Ishikawa (cell line): ENCODE measurements around the gene RANBP10.
A peak's percentile ranks its signal among the peaks of the same experiment; 100 is the strongest.

Source experiments
- CEBPB ChIP-seq: IDR thresholded peaks from 2 replicates; pipeline ENCODE4 v1.6.1; 2012
- CREB1 ChIP-seq: IDR thresholded peaks from 2 replicates; pipeline ENCODE4 v1.6.1; 2012; ENCODE audit warnings: low read depth
- EGR1 ChIP-seq: IDR thresholded peaks from 2 replicates; pipeline ENCODE4 v1.6.1; 2012
- EP300 ChIP-seq: IDR thresholded peaks from 2 replicates; pipeline ENCODE4 v1.6.1; 2012; ENCODE audit warnings: borderline replicate concordance
- FOXM1 ChIP-seq: IDR thresholded peaks from 2 replicates; pipeline ENCODE4 v1.6.1; 2012; ENCODE audit warnings: low read depth, borderline replicate concordance
- MAX ChIP-seq: IDR thresholded peaks from 2 replicates; pipeline ENCODE4 v1.6.1; 2012
- NFIC ChIP-seq: IDR thresholded peaks from 2 replicates; pipeline ENCODE4 v1.6.1; 2012
- RAD21 ChIP-seq: IDR thresholded peaks from 2 replicates; pipeline ENCODE4 v1.6.1; 2012; ENCODE audit warnings: low read depth
- TAF1 ChIP-seq: IDR thresholded peaks from 2 replicates; pipeline ENCODE4 v1.6.1; 2012; ENCODE audit warnings: low read depth, mild to moderate bottlenecking
- TCF12 ChIP-seq: IDR thresholded peaks from 2 replicates; pipeline ENCODE4 v1.6.1; 2012; ENCODE audit warnings: low read depth
- TEAD4 ChIP-seq: IDR thresholded peaks from 2 replicates; pipeline ENCODE4 v1.6.1; 2012
- USF1 ChIP-seq: IDR thresholded peaks from 2 replicates; pipeline ENCODE4 v1.6.1; 2012
- YY1 ChIP-seq: IDR thresholded peaks from 2 replicates; pipeline ENCODE4 v1.6.1; 2012; ENCODE audit warnings: low read depth
- ZBTB7A ChIP-seq: IDR thresholded peaks from 2 replicates; pipeline ENCODE4 v1.6.1; 2012; ENCODE audit warnings: low read depth
- TF ChIP-seq, protein P1 (sequence below): IDR thresholded peaks from 2 replicates; pipeline ENCODE4 v1.6.1; 2012; ENCODE audit warnings: low read depth, mild to moderate bottlenecking

Gene RANBP10

DNA sequence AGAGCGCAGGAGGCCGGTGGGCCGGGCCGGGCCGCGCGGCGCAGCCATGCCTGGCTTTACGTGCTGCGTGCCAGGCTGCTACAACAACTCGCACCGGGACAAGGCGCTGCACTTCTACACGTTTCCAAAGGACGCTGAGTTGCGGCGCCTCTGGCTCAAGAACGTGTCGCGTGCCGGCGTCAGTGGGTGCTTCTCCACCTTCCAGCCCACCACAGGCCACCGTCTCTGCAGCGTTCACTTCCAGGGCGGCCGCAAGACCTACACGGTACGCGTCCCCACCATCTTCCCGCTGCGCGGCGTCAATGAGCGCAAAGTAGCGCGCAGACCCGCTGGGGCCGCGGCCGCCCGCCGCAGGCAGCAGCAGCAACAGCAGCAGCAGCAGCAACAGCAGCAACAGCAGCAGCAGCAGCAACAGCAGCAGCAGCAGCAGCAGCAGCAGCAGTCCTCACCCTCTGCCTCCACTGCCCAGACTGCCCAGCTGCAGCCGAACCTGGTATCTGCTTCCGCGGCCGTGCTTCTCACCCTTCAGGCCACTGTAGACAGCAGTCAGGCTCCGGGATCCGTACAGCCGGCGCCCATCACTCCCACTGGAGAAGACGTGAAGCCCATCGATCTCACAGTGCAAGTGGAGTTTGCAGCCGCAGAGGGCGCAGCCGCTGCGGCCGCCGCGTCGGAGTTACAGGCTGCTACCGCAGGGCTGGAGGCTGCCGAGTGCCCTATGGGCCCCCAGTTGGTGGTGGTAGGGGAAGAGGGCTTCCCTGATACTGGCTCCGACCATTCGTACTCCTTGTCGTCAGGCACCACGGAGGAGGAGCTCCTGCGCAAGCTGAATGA lies 36.4 kb upstream of the RANBP10 start:
- TF ChIP-seq YY1 (peak; percentile 32; the same call in 1 of the 2 replicates), MAX (peak; percentile 86)
- TF ChIP-seq, protein P1, sequence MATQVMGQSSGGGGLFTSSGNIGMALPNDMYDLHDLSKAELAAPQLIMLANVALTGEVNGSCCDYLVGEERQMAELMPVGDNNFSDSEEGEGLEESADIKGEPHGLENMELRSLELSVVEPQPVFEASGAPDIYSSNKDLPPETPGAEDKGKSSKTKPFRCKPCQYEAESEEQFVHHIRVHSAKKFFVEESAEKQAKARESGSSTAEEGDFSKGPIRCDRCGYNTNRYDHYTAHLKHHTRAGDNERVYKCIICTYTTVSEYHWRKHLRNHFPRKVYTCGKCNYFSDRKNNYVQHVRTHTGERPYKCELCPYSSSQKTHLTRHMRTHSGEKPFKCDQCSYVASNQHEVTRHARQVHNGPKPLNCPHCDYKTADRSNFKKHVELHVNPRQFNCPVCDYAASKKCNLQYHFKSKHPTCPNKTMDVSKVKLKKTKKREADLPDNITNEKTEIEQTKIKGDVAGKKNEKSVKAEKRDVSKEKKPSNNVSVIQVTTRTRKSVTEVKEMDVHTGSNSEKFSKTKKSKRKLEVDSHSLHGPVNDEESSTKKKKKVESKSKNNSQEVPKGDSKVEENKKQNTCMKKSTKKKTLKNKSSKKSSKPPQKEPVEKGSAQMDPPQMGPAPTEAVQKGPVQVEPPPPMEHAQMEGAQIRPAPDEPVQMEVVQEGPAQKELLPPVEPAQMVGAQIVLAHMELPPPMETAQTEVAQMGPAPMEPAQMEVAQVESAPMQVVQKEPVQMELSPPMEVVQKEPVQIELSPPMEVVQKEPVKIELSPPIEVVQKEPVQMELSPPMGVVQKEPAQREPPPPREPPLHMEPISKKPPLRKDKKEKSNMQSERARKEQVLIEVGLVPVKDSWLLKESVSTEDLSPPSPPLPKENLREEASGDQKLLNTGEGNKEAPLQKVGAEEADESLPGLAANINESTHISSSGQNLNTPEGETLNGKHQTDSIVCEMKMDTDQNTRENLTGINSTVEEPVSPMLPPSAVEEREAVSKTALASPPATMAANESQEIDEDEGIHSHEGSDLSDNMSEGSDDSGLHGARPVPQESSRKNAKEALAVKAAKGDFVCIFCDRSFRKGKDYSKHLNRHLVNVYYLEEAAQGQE = no peak

DNA sequence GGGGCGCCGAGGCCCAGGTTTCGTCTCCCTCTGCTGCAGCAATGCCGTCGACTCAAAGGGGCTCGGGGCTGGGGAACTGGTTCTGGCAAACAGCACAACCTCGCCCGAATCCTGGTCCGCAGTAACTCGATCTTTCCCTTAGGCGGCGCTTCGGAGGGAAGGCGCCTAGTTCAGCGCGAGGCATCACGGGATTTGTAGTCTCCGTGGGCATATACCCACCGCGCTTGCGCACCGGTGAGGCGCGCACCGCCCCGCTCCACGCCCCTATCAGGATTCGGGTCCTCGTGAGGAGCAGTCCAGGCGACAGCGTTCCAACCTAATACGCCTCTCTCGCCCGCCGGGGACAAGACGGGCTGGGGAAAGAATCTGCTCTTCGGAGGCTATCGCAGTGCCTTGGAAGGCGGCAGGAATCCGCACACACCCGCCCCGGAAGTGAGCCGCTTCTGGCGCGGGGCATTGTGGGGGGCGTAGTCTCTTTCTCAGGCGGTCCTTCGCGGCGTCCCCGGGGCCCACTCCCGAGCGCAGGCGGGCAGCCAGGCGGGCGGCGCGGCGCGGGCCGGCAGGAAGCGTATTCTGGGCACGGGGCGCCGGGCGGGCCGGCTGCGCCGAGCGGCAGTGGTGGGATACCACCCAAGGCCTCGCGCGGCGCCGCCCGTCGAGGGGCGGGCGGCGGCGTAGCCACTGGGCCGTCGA lies 35.6 kb upstream of the RANBP10 start, which contains the start of gene THAP11:
TSS of gene THAP11 (plus strand) at position 505 of the 693 bp plus-strand sequence. CDS start 235 bp downstream, outside the sequence.
- TF ChIP-seq RAD21 = 0 out of 2 replicates have a peak, but pooled peaks have one; percentile 16
- no peak for TF ChIP-seq NFIC
- TF ChIP-seq TCF12 = peak; percentile 39; the same call in 1 of the 2 replicates
- TF ChIP-seq, protein P1 = no peak
- TF ChIP-seq CREB1 = peak; percentile 41
- TF ChIP-seq USF1 = no peak
- TF ChIP-seq EP300 = no peak

GRCh38 chr16:67841198-67841815 lies 34.9 kb upstream of the RANBP10 start:
- no peak for TF ChIP-seq NFIC
- TF ChIP-seq EP300 = no peak
- no peak for TF ChIP-seq FOXM1
- TF ChIP-seq YY1 = no peak
- no peak for TF ChIP-seq CEBPB
- TF ChIP-seq MAX = no peak

DNA sequence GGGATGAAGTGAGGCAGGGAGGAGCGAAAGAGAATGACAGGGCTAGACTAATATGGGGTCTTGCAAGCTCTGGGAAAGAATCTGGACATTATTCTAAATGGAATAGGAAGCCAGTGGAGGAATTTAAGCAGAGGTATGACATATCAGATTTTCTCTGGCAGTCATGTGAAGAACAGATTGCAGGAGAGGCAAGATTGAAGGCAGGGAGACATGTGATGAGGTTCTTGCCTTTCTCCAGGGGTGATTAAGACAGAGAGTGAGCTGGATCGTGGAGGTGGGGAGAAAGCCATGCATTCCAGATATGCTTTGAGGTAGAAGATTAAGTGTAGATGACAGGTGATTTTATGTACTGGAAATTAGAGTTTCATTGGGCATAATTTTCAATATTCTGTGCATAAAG lies 31.5 kb upstream of the RANBP10 start:
- TF ChIP-seq MAX = no peak

- TF ChIP-seq FOXM1 = no peak
- TF ChIP-seq TEAD4 = no peak
- no peak for TF ChIP-seq CEBPB
- TF ChIP-seq RAD21 = no peak
- TF ChIP-seq NFIC = no peak
- TF ChIP-seq USF1 = no peak
- no peak for TF ChIP-seq TCF12
- TF ChIP-seq MAX = no peak
- no peak for TF ChIP-seq ZBTB7A
- TF ChIP-seq TAF1 = no peak
- TF ChIP-seq YY1 = no peak
- TF ChIP-seq, protein P1 = no peak
- no peak for TF ChIP-seq CREB1
- no peak for TF ChIP-seq EGR1
- TF ChIP-seq EP300 = no peak
Observed at GRCh38 chr16:67834242-67834614, 27.9 kb upstream of the RANBP10 start.
